Activated CD4-positive, alpha-beta T cell treated with anti-CD3 and anti-CD28 coated beads, Interleukin-2, amount 10 ng/mL, durations not matched to agents 24 days and 14 days (primary cell): ENCODE results near the gene COL23A1. TPM values are rescaled to one million over a fixed set of nuclear protein-coding genes. Genes with fewer than 3 reads are reported as not detected.
A peak's percentile ranks its signal among the peaks of the same experiment; 100 is the strongest.
"Not testable (repeated sequence)": the region's sequence is repeated elsewhere in the genome, so short reads cannot be mapped to it uniquely, and the experiment has no call there.

Experiments used
- DNase-seq: peaks from one replicate; pipeline ENCODE4 v3.0.0; 2022
- H3K27ac Mint-ChIP-seq: one replicate; pipeline ENCODE4 v1.8.0; 2022; ENCODE audit warnings: mild to moderate bottlenecking, mixed read lengths
- H3K27me3 Mint-ChIP-seq: one replicate; pipeline ENCODE4 v1.8.0; 2022; ENCODE audit warnings: mixed read lengths
- H3K36me3 Mint-ChIP-seq: one replicate; pipeline ENCODE4 v1.8.0; 2022; ENCODE audit warnings: low read depth, mild to moderate bottlenecking, mixed read lengths
- H3K4me1 Mint-ChIP-seq: one replicate; pipeline ENCODE4 v1.8.0; 2021; ENCODE audit warnings: mixed read lengths
- H3K4me3 Mint-ChIP-seq: one replicate; pipeline ENCODE4 v1.8.0; 2022; ENCODE audit warnings: mild to moderate bottlenecking, moderate library complexity, mixed read lengths
- H3K9me3 Mint-ChIP-seq: one replicate; pipeline ENCODE4 v1.8.0; 2021; ENCODE audit warnings: mixed read lengths
- intact Hi-C: fragments of 100-400 bp; cut with micrococcal nuclease; formaldehyde crosslinking; loops from one replicate; pipeline ENCODE4 v1.15.1; 2023
- total RNA-seq: library from RNA; stranded (reverse); gene quantifications from 2 replicates; pipeline ENCODE4 v1.2.3, GENCODE V29; 2022

COL23A1 gene
- total RNA-seq, 1 donor from 2014 or later: 0.07 TPM

GRCh38 chr5:178248750-178249149, 341.4 kb downstream of the COL23A1 start:
- H3K4me1 Mint-ChIP-seq: peaks cover 9% of the 10 kb centered on the region
- H3K27ac Mint-ChIP-seq: no peak overlapping the region
- intact Hi-C loops: no loop called here
- H3K4me3 Mint-ChIP-seq: no peak overlapping the region
- no peaks in the 10 kb centered on the region for H3K27me3 Mint-ChIP-seq
- no peak for DNase-seq
- H3K9me3 Mint-ChIP-seq: no peaks in the 10 kb centered on the region
- H3K36me3 Mint-ChIP-seq: no peaks in the 10 kb centered on the region

- no peaks in the 10 kb centered on the region for H3K36me3 Mint-ChIP-seq
- peaks cover 9% of the 10 kb centered on the region for H3K4me1 Mint-ChIP-seq
- DNase-seq: no peak
- no peak overlapping the region for H3K27ac Mint-ChIP-seq
- intact Hi-C loops: no loop called here
- no peaks in the 10 kb centered on the region for H3K9me3 Mint-ChIP-seq
- H3K27me3 Mint-ChIP-seq: no peaks in the 10 kb centered on the region
- no peak overlapping the region for H3K4me3 Mint-ChIP-seq
Observed at GRCh38 chr5:178247481-178248456, 342.4 kb downstream of the COL23A1 start.

GRCh38 chr5:178246624-178247279, 343.4 kb downstream of the COL23A1 start:
- intact Hi-C loops: no loop called here
- Mint-ChIP-seq H3K27me3 (no peaks in the 10 kb centered on the region), H3K4me1 (peaks cover 13% of the 10 kb centered on the region), H3K27ac (no peak overlapping the region), H3K36me3 (no peaks in the 10 kb centered on the region), H3K9me3 (no peaks in the 10 kb centered on the region), H3K4me3 (no peak overlapping the region)
- no peak for DNase-seq

- DNase-seq: no peak
- H3K4me1 Mint-ChIP-seq: peaks cover 19% of the 10 kb centered on the region
- no peak overlapping the region for H3K4me3 Mint-ChIP-seq
- H3K27ac Mint-ChIP-seq: no peak overlapping the region
- H3K27me3 Mint-ChIP-seq: no peaks in the 10 kb centered on the region
- no peaks in the 10 kb centered on the region for H3K9me3 Mint-ChIP-seq
- intact Hi-C loops: no loop called here
- H3K36me3 Mint-ChIP-seq: no peaks in the 10 kb centered on the region
Observed at GRCh38 chr5:178245389-178245788, 344.8 kb downstream of the COL23A1 start.

GRCh38 chr5:178244576-178244975, 345.6 kb downstream of the COL23A1 start:
- intact Hi-C loops: no loop called here
- Mint-ChIP-seq H3K27me3 (no peaks in the 10 kb centered on the region), H3K27ac (no peak overlapping the region), H3K36me3 (no peaks in the 10 kb centered on the region), H3K4me1 (peaks cover 22% of the 10 kb centered on the region), H3K4me3 (no peak overlapping the region), H3K9me3 (no peaks in the 10 kb centered on the region)
- DNase-seq: no peak

GRCh38 chr5:178242416-178242815, 347.8 kb downstream of the COL23A1 start:
- no peaks in the 10 kb centered on the region for H3K9me3 Mint-ChIP-seq
- H3K27me3 Mint-ChIP-seq: no peaks in the 10 kb centered on the region
- H3K36me3 Mint-ChIP-seq: no peaks in the 10 kb centered on the region
- H3K4me3 Mint-ChIP-seq: peak overlapping the region; percentile 47
- intact Hi-C loops: no loop called here
- DNase-seq: no peak
- H3K4me1 Mint-ChIP-seq: peaks cover 31% of the 10 kb centered on the region
- no peak overlapping the region for H3K27ac Mint-ChIP-seq

GRCh38 chr5:178241688-178242231, 348.4 kb downstream of the COL23A1 start:
- Mint-ChIP-seq H3K36me3 (no peaks in the 10 kb centered on the region), H3K4me1 (peaks cover 34% of the 10 kb centered on the region), H3K27ac (peak overlapping the region; percentile 80), H3K9me3 (no peaks in the 10 kb centered on the region), H3K4me3 (no peak overlapping the region), H3K27me3 (no peaks in the 10 kb centered on the region)
- intact Hi-C loops: no loop called here
- DNase-seq: no peak

GRCh38 chr5:178241231-178241663, 348.9 kb downstream of the COL23A1 start:
- intact Hi-C loops: no loop called here
- no peaks in the 10 kb centered on the region for H3K36me3 Mint-ChIP-seq
- peak overlapping the region; percentile 80 for H3K27ac Mint-ChIP-seq
- H3K27me3 Mint-ChIP-seq: no peaks in the 10 kb centered on the region
- peak overlapping the region; percentile 72 for H3K4me3 Mint-ChIP-seq
- H3K4me1 Mint-ChIP-seq: peaks cover 39% of the 10 kb centered on the region
- no peaks in the 10 kb centered on the region for H3K9me3 Mint-ChIP-seq
- DNase-seq: no peak

GRCh38 chr5:178240766-178241165, 349.4 kb downstream of the COL23A1 start:
- H3K27ac Mint-ChIP-seq: peak overlapping the region; percentile 80
- H3K9me3 Mint-ChIP-seq: no peaks in the 10 kb centered on the region
- intact Hi-C loops: no loop called here
- no peaks in the 10 kb centered on the region for H3K27me3 Mint-ChIP-seq
- H3K4me1 Mint-ChIP-seq: peaks cover 40% of the 10 kb centered on the region
- H3K36me3 Mint-ChIP-seq: no peaks in the 10 kb centered on the region
- H3K4me3 Mint-ChIP-seq: peak overlapping the region; percentile 72
- DNase-seq: no peak

- Mint-ChIP-seq H3K27ac (peak overlapping the region; percentile 92), H3K27me3 (no peaks in the 10 kb centered on the region), H3K4me1 (peaks cover 40% of the 10 kb centered on the region), H3K4me3 (peak overlapping the region; percentile 72), H3K9me3 (no peaks in the 10 kb centered on the region), H3K36me3 (no peaks in the 10 kb centered on the region)
- intact Hi-C loops: no loop called here
- no peak for DNase-seq
Observed at GRCh38 chr5:178240341-178240741, 349.9 kb downstream of the COL23A1 start.

GRCh38 chr5:178239626-178240301, 350.4 kb downstream of the COL23A1 start:
- not testable (repeated sequence) for H3K36me3 Mint-ChIP-seq, H3K9me3 Mint-ChIP-seq, H3K27me3 Mint-ChIP-seq
- peak overlapping the region; percentile 63 for H3K4me3 Mint-ChIP-seq
- intact Hi-C loops: loop anchor here (5.0 to 10.0 kb wide), 2 partner anchors 313 to 1315 kb away; partner anchors contain the start of gene RUFY1
- DNase-seq: peak; percentile 76
- H3K27ac Mint-ChIP-seq: peak overlapping the region; percentile 92
- peaks cover 44% of the 10 kb centered on the region for H3K4me1 Mint-ChIP-seq

GRCh38 chr5:178238711-178239592, 351.2 kb downstream of the COL23A1 start:
- Mint-ChIP-seq H3K27me3 (no peaks in the 10 kb centered on the region), H3K36me3 (no peaks in the 10 kb centered on the region), H3K27ac (peak overlapping the region; percentile 89), H3K4me1 (peaks cover 46% of the 10 kb centered on the region), H3K9me3 (no peaks in the 10 kb centered on the region), H3K4me3 (peak overlapping the region; percentile 41)
- intact Hi-C loops: loop anchor here (5.0 to 10.0 kb wide), 2 partner anchors 313 to 1316 kb away; partner anchors contain the start of gene RUFY1
- DNase-seq: peak; percentile 73

- intact Hi-C loops: loop anchor here (5.0 to 10.0 kb wide), 2 partner anchors 314 to 1317 kb away; partner anchors contain the start of gene RUFY1
- DNase-seq: no peak
- H3K9me3 Mint-ChIP-seq: no peaks in the 10 kb centered on the region
- peak overlapping the region; percentile 35 for H3K4me3 Mint-ChIP-seq
- H3K36me3 Mint-ChIP-seq: no peaks in the 10 kb centered on the region
- H3K4me1 Mint-ChIP-seq: peaks cover 48% of the 10 kb centered on the region
- H3K27ac Mint-ChIP-seq: peak overlapping the region; percentile 89
- H3K27me3 Mint-ChIP-seq: no peaks in the 10 kb centered on the region
Observed at GRCh38 chr5:178238313-178238635, 351.9 kb downstream of the COL23A1 start.
